ENCODE results near the gene CLEC10A.

CLEC10A gene

GRCh38 chr17:7078711-7079110 is 1.3 kb downstream of the CLEC10A start:
- TF ChIP-seq REST (IDR thresholded peaks at IDR 0.05; ENCODE audit: insufficient read depth in 1 of 2, low read depth in 2 of 2, low read length in 2 of 2), result no peak
- TF ChIP-seq FOXP2 (optimal IDR thresholded peaks at IDR 0.05; ENCODE audit: borderline replicate concordance, extremely low read depth, extremely low read length, insufficient read depth), result no peak
- no peak for TF ChIP-seq POLR2AphosphoS5 (IDR thresholded peaks at IDR 0.05; ENCODE audit: low read depth, low read length)
- no peak for TF ChIP-seq TAF1 (IDR thresholded peaks at IDR 0.05; ENCODE audit: borderline replicate concordance, insufficient read depth, low read length)
- no peak for TF ChIP-seq SIN3A (IDR thresholded peaks at IDR 0.05; ENCODE audit: borderline replicate concordance, insufficient read depth, low read length)

GRCh38 chr17:7077911-7078546 is 2.0 kb downstream of the CLEC10A start:
- TF ChIP-seq FOXP2 (optimal IDR thresholded peaks at IDR 0.05; ENCODE audit: borderline replicate concordance, extremely low read depth, extremely low read length, insufficient read depth), result no peak

GRCh38 chr17:7074931-7075330 is 5.1 kb downstream of the CLEC10A start:
- TF ChIP-seq SIN3A (IDR thresholded peaks at IDR 0.05; ENCODE audit: borderline replicate concordance, insufficient read depth, low read length) (no peak), REST (IDR thresholded peaks at IDR 0.05; ENCODE audit: insufficient read depth in 1 of 2, low read depth in 2 of 2, low read length in 2 of 2) (no peak), POLR2AphosphoS5 (IDR thresholded peaks at IDR 0.05; ENCODE audit: low read depth, low read length) (no peak)

- no peak for TF ChIP-seq POLR2AphosphoS5 (IDR thresholded peaks at IDR 0.05; ENCODE audit: low read depth, low read length)
These were observed 7.6 kb downstream of the CLEC10A start for GRCh38 chr17:7072406-7072805.

GRCh38 chr17:7070712-7071111 is 9.3 kb downstream of the CLEC10A start:
- no peak for TF ChIP-seq SIN3A (IDR thresholded peaks at IDR 0.05; ENCODE audit: borderline replicate concordance, insufficient read depth, low read length)

GRCh38 chr17:7068268-7068667 is 11.8 kb downstream of the CLEC10A start:
- no peak for TF ChIP-seq FOXP2 (optimal IDR thresholded peaks at IDR 0.05; ENCODE audit: borderline replicate concordance, extremely low read depth, extremely low read length, insufficient read depth)
- TF ChIP-seq REST (IDR thresholded peaks at IDR 0.05; ENCODE audit: insufficient read depth in 1 of 2, low read depth in 2 of 2, low read length in 2 of 2), result no peak
- TF ChIP-seq SIN3A (IDR thresholded peaks at IDR 0.05; ENCODE audit: borderline replicate concordance, insufficient read depth, low read length), result no peak

GRCh38 chr17:7067198-7067597 is 12.9 kb downstream of the CLEC10A start:
- TF ChIP-seq POLR2AphosphoS5 (IDR thresholded peaks at IDR 0.05; ENCODE audit: low read depth, low read length) (no peak), REST (IDR thresholded peaks at IDR 0.05; ENCODE audit: insufficient read depth in 1 of 2, low read depth in 2 of 2, low read length in 2 of 2) (no peak), TAF1 (IDR thresholded peaks at IDR 0.05; ENCODE audit: borderline replicate concordance, insufficient read depth, low read length) (no peak), FOXP2 (optimal IDR thresholded peaks at IDR 0.05; ENCODE audit: borderline replicate concordance, extremely low read depth, extremely low read length, insufficient read depth) (no peak), SIN3A (IDR thresholded peaks at IDR 0.05; ENCODE audit: borderline replicate concordance, insufficient read depth, low read length) (no peak)
